Testis (tissue), 3 donors: ENCODE measurements around the gene RAX. TPM values are rescaled to one million over a fixed set of nuclear protein-coding genes. Genes with fewer than 3 reads are reported as not detected.
A peak's percentile ranks its signal among the peaks of the same experiment; 100 is the strongest.

Experiments
- DNase-seq: peaks from one replicate; pipeline ENCODE4 v3.0.0-alpha.2; 2019
- H3K27ac ChIP-seq, 2 donors: fragments of 200-600 bp; sonication (generic); one replicate each; pipeline ENCODE4 v1.5.1; 2019
- H3K27me3 ChIP-seq: fragments of 200-600 bp; sonication (generic); one replicate; pipeline ENCODE4 v1.5.1; 2019
- H3K36me3 ChIP-seq: fragments of 200-600 bp; sonication (generic); one replicate; pipeline ENCODE4 v1.5.1; 2017; ENCODE audit warnings: low read depth; ENCODE audit errors: missing control alignments
- H3K4me1 ChIP-seq: fragments of 200-600 bp; sonication (generic); one replicate; pipeline ENCODE4 v1.5.1; 2019
- H3K4me3 ChIP-seq, 2 donors: fragments of 200-600 bp; sonication (generic); one replicate each; pipeline ENCODE4 v1.5.1; 2017 to 2019
- H3K9me3 ChIP-seq: fragments of 200-600 bp; sonication (generic); one replicate; pipeline ENCODE4 v1.5.1; 2017
- CTCF ChIP-seq, 3 experiments: fragments of 450-650 bp in 2 of 3; fragments of 200-600 bp in 1 of 3; sonication (generic) in 1 of 3; IDR thresholded peaks; one replicate each; pipeline ENCODE4 v1.5.1; 2016 to 2019; ENCODE audit warnings: antibody characterized with exemption in 3 of 3, mild to moderate bottlenecking in 2 of 3, moderate library complexity in 1 of 3
- POLR2A ChIP-seq: fragments of 450-650 bp; IDR thresholded peaks from one replicate; pipeline ENCODE4 v1.6.1; 2017; ENCODE audit warnings: antibody characterized with exemption, mild to moderate bottlenecking, moderate library complexity
- WGBS, 2 donors: methylation state at CpG; one replicate each; pipeline ENCODE4 v1.1.5; 2018; 5-methylcytosine and 5-hydroxymethylcytosine counted together
- intact Hi-C: fragments of 100-400 bp; cut with DNase I; formaldehyde crosslinking; loops from one replicate; pipeline ENCODE4 v1.15.1; 2023; ENCODE audit warnings: low total_unique reads
- polyA plus RNA-seq: library from polyadenylated mRNA; stranded (reverse); fragments of 350-450 nt; fragmentation: Illumina TruSeq; extraction: RNeasy Lipid Tissue Mini Kit (QIAGEN cat#74804); gene quantifications from one replicate; pipeline ENCODE4 v1.2.3, GENCODE V29; 2014; ENCODE audit warnings: low read depth, low replicate concordance; ENCODE audit not compliant: insufficient read depth
- total RNA-seq, 2 donors: library from RNA; depleted of rRNA; stranded (reverse); fragments of >200 nt; gene quantifications; one replicate each; pipeline ENCODE4 v1.2.3, GENCODE V29; 2016

RAX gene
- total and polyA plus RNA-seq, 3 donors from 2014 or later: not detected

GRCh38 chr18:59276047-59276446 lies 2.8 kb upstream of the RAX start:
- 39 to 48% methylated on average over 5 of the region's 5 CpGs for WGBS, 2 donors
- H3K27ac ChIP-seq: no peak overlapping the region
- no peaks in the 10 kb centered on the region for H3K36me3 ChIP-seq
- DNase-seq: no peak
- no peaks in the 10 kb centered on the region for H3K27me3 ChIP-seq
- intact Hi-C loops: no loop called here
- H3K4me1 ChIP-seq: peaks cover 5% of the 10 kb centered on the region
- H3K9me3 ChIP-seq: no peaks in the 10 kb centered on the region
- no peak overlapping the region for H3K4me3 ChIP-seq
- TF ChIP-seq CTCF (IDR thresholded peaks at IDR 0.05) (no peak), POLR2A (no peak)

GRCh38 chr18:59275406-59275949 lies 2.2 kb upstream of the RAX start:
- intact Hi-C loops: no loop called here
- H3K27me3 ChIP-seq: peaks cover 3% of the 10 kb centered on the region
- H3K4me1 ChIP-seq: peaks cover 5% of the 10 kb centered on the region
- H3K9me3 ChIP-seq: no peaks in the 10 kb centered on the region
- H3K4me3 ChIP-seq: no peak overlapping the region
- H3K36me3 ChIP-seq: no peaks in the 10 kb centered on the region
- WGBS, 2 donors: 33 to 52% methylated on average over 6 of the region's 6 CpGs
- no peak for DNase-seq
- TF ChIP-seq CTCF (IDR thresholded peaks at IDR 0.05) (no peak), POLR2A (no peak)
- H3K27ac ChIP-seq: no peak overlapping the region

- TF ChIP-seq CTCF (IDR thresholded peaks at IDR 0.05): no peak
- no peak for TF ChIP-seq POLR2A
- Histone ChIP-seq H3K4me3 (no peak overlapping the region), H3K36me3 (no peaks in the 10 kb centered on the region), H3K27me3 (peaks cover 4% of the 10 kb centered on the region), H3K9me3 (no peaks in the 10 kb centered on the region), H3K4me1 (peaks cover 5% of the 10 kb centered on the region), H3K27ac (no peak overlapping the region)
- 12 to 15% methylated on average over 18 of the region's 18 CpGs for WGBS, 2 donors
- intact Hi-C loops: no loop called here
- DNase-seq: no peak
These were observed 1.3 kb upstream of the RAX start for GRCh38 chr18:59274533-59274928.

- Histone ChIP-seq H3K27ac (no peak overlapping the region), H3K9me3 (no peaks in the 10 kb centered on the region), H3K27me3 (peaks cover 4% of the 10 kb centered on the region), H3K36me3 (no peaks in the 10 kb centered on the region), H3K4me3 (peak overlapping the region; percentile 18 to 27), H3K4me1 (peaks cover 5% of the 10 kb centered on the region)
- WGBS, 2 donors: 1 to 2% methylated on average over 34 to 48 of the region's 48 CpGs
- intact Hi-C loops: no loop called here
- TF ChIP-seq POLR2A (no peak), CTCF (IDR thresholded peaks at IDR 0.05) (no peak)
- no peak for DNase-seq
These were observed 692 bp upstream of the RAX start for GRCh38 chr18:59273759-59274532.
